Loucy (cell line): ENCODE results near the gene RNF130.

Experiments
- H2AFZ ChIP-seq: fragments of 200-600 bp; sonication (generic); 2 replicates; pipeline ENCODE4 v1.6.0; 2016; ENCODE audit warnings: antibody characterized with exemption, mild to moderate bottlenecking, low read length, moderate library complexity
- H3F3A ChIP-seq: fragments of 200-600 bp; 2 replicates; pipeline ENCODE4 v1.6.0; 2016; ENCODE audit warnings: antibody characterized with exemption, low read depth, mild to moderate bottlenecking
- H3K27me3 ChIP-seq: fragments of 200-600 bp; sonication (generic); 2 replicates; pipeline ENCODE4 v1.6.1; 2014; ENCODE audit warnings: low read length, mild to moderate bottlenecking; ENCODE audit not compliant: insufficient read depth, poor library complexity, severe bottlenecking
- H3K36me3 ChIP-seq: fragments of 200-600 bp; sonication (generic); 2 replicates; pipeline ENCODE4 v1.6.1; 2016; ENCODE audit warnings: low read length; ENCODE audit not compliant: insufficient read depth
- H3K4me1 ChIP-seq: fragments of 200-600 bp; sonication (generic); 2 replicates; pipeline ENCODE4 v1.5.1; 2014; ENCODE audit warnings: low read length, mild to moderate bottlenecking; ENCODE audit not compliant: insufficient read depth, poor library complexity, severe bottlenecking
- H3K4me2 ChIP-seq: fragments of 200-600 bp; sonication (generic); 2 replicates; pipeline ENCODE4 v1.6.0; 2014; ENCODE audit warnings: antibody characterized with exemption, low read length, low read depth, mild to moderate bottlenecking; ENCODE audit not compliant: poor library complexity, severe bottlenecking
- H3K4me3 ChIP-seq: fragments of 200-600 bp; sonication (generic); 2 replicates; pipeline ENCODE4 v1.5.1; 2014; ENCODE audit warnings: low read length, mild to moderate bottlenecking, mixed read lengths; ENCODE audit not compliant: poor library complexity, severe bottlenecking
- H3K79me2 ChIP-seq: fragments of 200-600 bp; sonication (generic); 2 replicates; pipeline ENCODE4 v1.6.1; 2014; ENCODE audit warnings: low read length; ENCODE audit not compliant: insufficient read depth
- H3K9ac ChIP-seq: fragments of 200-600 bp; sonication (generic); 2 replicates; pipeline ENCODE4 v1.6.0; 2014; ENCODE audit warnings: mild to moderate bottlenecking, low read depth, low read length, moderate library complexity; ENCODE audit not compliant: poor library complexity, severe bottlenecking
- H3K9me2 ChIP-seq: fragments of 200-600 bp; sonication (generic); replicated peaks from 2 replicates; pipeline ENCODE4 v1.6.1; 2016; ENCODE audit warnings: low read depth, low read length, mixed read lengths
- H3K9me3 ChIP-seq: fragments of 200-600 bp; sonication (generic); 2 replicates; pipeline ENCODE4 v1.6.1; 2014; ENCODE audit warnings: mild to moderate bottlenecking, antibody characterized with exemption, low read length, low read depth; ENCODE audit not compliant: insufficient read depth
- H4K20me1 ChIP-seq: fragments of 200-600 bp; sonication (generic); 2 replicates; pipeline ENCODE4 v1.6.0; 2014; ENCODE audit warnings: antibody characterized with exemption, low read length, mild to moderate bottlenecking; ENCODE audit not compliant: insufficient read depth, poor library complexity, severe bottlenecking
- EZH2phosphoT487 ChIP-seq: fragments of 200-600 bp; IDR thresholded peaks from 2 replicates; pipeline ENCODE4 v1.6.1; 2018; ENCODE audit warnings: antibody characterized with exemption, mild to moderate bottlenecking, moderate library complexity, borderline replicate concordance
- TF ChIP-seq, protein P1 (sequence below): fragments of 200-600 bp; sonication (generic); conservative IDR thresholded peaks from 2 replicates; pipeline ENCODE4 v1.5.1; 2014; ENCODE audit warnings: mild to moderate bottlenecking, antibody characterized with exemption, low read length

RNF130 gene

DNA sequence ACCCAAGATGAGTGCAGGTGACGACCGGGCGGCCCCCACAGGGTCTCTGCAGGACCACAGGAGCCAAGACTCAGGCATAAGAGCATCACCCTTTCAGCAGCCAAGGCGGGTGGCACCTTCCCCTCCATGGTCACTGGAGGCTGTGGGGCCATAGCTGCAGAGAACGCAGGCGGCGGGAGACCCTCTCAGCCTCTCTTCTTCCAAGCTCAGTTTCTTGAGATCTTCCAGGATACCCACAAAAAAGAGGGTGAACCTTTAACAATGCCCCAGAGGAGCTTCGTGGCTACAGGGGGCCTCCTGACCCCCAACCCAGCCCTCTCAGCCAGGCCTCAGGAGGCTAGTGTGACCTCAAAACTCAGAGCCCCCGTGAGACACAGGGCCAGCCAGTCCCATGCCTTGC, 158.1 kb downstream of the RNF130 start:
- TF ChIP-seq EZH2phosphoT487: no peak
- TF ChIP-seq, protein P1, sequence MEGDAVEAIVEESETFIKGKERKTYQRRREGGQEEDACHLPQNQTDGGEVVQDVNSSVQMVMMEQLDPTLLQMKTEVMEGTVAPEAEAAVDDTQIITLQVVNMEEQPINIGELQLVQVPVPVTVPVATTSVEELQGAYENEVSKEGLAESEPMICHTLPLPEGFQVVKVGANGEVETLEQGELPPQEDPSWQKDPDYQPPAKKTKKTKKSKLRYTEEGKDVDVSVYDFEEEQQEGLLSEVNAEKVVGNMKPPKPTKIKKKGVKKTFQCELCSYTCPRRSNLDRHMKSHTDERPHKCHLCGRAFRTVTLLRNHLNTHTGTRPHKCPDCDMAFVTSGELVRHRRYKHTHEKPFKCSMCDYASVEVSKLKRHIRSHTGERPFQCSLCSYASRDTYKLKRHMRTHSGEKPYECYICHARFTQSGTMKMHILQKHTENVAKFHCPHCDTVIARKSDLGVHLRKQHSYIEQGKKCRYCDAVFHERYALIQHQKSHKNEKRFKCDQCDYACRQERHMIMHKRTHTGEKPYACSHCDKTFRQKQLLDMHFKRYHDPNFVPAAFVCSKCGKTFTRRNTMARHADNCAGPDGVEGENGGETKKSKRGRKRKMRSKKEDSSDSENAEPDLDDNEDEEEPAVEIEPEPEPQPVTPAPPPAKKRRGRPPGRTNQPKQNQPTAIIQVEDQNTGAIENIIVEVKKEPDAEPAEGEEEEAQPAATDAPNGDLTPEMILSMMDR: no peak
- Histone ChIP-seq H3K79me2 (no peaks in the 10 kb centered on the region), H3K4me1 (no peaks in the 10 kb centered on the region), H3K27me3 (no peaks in the 10 kb centered on the region), H3K9ac (no peak overlapping the region), H3K9me2 (no peaks in the 10 kb centered on the region), H4K20me1 (no peaks in the 10 kb centered on the region), H3K36me3 (no peaks in the 10 kb centered on the region), H3F3A (no peaks in the 10 kb centered on the region), H2AFZ (no peak overlapping the region), H3K4me3 (no peak overlapping the region), H3K4me2 (no peak overlapping the region), H3K9me3 (no peaks in the 10 kb centered on the region)

DNA sequence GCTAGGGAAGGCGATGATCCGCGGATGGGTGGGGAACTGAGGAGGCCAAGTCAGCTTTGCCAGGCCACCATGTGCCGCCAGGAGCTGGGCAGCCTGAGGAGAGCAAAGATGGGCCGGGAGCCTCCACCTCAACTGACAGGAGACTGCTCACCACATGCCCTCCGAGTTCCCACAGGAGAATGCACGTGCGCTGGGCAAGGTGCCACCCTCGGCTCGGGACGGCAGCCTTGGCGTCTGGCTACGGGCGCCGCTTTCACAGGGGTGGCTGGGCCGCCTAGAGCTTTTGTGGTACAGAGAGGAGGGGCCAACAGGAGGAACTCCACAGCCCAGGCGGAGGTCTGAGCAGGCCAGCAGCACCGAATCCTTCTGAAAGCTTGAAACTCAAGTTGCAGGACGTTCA, 158.6 kb downstream of the RNF130 start:
- H2AFZ ChIP-seq: no peak overlapping the region
- no peaks in the 10 kb centered on the region for H3K79me2 ChIP-seq
- no peaks in the 10 kb centered on the region for H3F3A ChIP-seq
- H3K9me2 ChIP-seq: no peaks in the 10 kb centered on the region
- TF ChIP-seq, protein P1: no peak
- TF ChIP-seq EZH2phosphoT487: no peak
- H3K4me3 ChIP-seq: no peak overlapping the region
- no peaks in the 10 kb centered on the region for H3K27me3 ChIP-seq
- H3K4me2 ChIP-seq: no peak overlapping the region
- no peaks in the 10 kb centered on the region for H3K4me1 ChIP-seq
- no peaks in the 10 kb centered on the region for H3K9me3 ChIP-seq
- no peaks in the 10 kb centered on the region for H4K20me1 ChIP-seq
- H3K9ac ChIP-seq: no peak overlapping the region
- H3K36me3 ChIP-seq: no peaks in the 10 kb centered on the region

DNA sequence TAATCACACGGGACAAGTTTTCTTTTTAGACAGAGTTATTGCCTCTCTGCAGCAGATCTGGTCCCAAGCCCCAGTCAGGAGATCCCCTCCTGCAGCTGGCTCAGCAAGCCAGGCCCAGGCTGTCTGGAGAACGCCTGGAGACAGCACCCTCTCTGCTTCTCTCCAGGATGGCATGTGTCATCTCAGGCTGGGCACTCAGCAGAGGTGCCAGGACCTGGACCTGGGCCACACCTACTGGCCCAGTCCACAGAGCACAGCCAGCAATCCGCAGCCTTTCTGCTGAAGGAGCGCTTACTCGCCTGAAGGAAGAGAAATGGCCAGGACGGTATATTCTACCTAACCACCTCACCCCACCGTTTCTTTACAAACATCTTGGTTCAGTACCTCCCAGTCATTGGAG, 159.2 kb downstream of the RNF130 start:
- no peaks in the 10 kb centered on the region for H3K79me2 ChIP-seq
- no peaks in the 10 kb centered on the region for H4K20me1 ChIP-seq
- H3K9me3 ChIP-seq: no peaks in the 10 kb centered on the region
- no peak overlapping the region for H2AFZ ChIP-seq
- H3K4me3 ChIP-seq: no peak overlapping the region
- H3K27me3 ChIP-seq: no peaks in the 10 kb centered on the region
- H3K4me2 ChIP-seq: no peak overlapping the region
- no peaks in the 10 kb centered on the region for H3K4me1 ChIP-seq
- no peaks in the 10 kb centered on the region for H3K9me2 ChIP-seq
- TF ChIP-seq, protein P1: no peak
- TF ChIP-seq EZH2phosphoT487: no peak
- H3K36me3 ChIP-seq: no peaks in the 10 kb centered on the region
- H3F3A ChIP-seq: no peaks in the 10 kb centered on the region
- H3K9ac ChIP-seq: no peak overlapping the region
